Activated CD4-positive, alpha-beta T cell treated with anti-CD3 and anti-CD28 coated beads, Interleukin-2, Interleukin-4, amounts not matched to agents 100 ng/mL and 50 ng/mL, durations not matched to agents 16 hours and 8 hours (primary cell): ENCODE results near the gene CFAP69.
"Not testable (repeated sequence)": the region's sequence is repeated elsewhere in the genome, so short reads cannot be mapped to it uniquely, and the experiment has no call there.

Experiments
- DNase-seq: peaks from one replicate; pipeline ENCODE4 v3.0.0-alpha.2; 2020; ENCODE audit warnings: low spot score

Gene CFAP69

DNA sequence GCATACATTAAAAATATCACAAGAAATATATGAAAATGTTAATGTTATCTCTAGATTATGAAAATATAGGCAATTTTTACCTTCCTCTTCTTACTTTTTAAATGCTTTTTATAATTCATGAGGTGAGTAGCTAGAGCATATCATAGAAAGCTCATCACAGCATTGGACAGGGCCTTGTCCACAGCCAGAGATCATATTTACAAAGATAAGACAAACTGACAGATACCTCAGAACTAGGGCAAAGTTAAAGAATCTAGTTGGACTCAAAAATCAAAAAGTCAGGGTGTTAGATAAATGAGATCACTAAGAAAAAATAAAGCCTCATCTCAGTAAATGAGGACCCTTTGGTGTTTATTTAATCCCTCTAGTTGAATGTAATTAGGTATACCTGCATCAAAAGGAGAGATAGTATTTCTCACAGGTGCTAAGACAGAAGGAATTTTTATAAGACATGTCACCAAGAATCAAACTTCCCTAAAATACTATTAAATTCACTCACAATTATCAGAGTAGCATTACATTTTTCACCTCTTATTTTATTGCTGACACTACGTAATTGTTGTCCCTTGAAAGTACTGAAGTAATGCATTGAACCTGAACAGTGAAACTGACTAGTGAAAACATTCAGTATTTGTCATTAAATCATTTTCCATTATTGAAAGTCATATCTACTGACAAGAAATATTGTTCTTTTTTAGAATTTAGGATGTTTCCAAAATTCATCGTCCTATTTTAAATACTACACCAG is 25.6 kb downstream of the CFAP69 start:
- no peak for DNase-seq

DNA sequence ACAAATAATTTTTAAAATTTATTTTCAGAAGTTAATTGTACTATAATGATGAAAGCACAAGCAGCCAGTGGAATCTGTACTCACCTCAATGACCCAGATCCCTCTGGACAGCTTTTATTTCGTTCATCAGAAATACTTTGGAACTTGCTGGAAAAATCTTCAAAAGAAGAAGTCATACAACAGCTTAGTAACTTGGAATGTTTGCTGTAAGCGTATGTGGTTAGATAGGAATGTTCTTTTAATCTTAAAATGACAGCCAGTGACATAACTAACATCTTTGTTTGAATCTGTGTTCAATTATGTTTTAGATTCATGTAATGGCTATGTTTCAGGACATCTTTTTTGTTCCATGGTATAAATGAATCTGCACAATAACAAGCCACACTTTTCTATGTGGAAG is 26.8 kb downstream of the CFAP69 start:
- DNase-seq: no peak

DNA sequence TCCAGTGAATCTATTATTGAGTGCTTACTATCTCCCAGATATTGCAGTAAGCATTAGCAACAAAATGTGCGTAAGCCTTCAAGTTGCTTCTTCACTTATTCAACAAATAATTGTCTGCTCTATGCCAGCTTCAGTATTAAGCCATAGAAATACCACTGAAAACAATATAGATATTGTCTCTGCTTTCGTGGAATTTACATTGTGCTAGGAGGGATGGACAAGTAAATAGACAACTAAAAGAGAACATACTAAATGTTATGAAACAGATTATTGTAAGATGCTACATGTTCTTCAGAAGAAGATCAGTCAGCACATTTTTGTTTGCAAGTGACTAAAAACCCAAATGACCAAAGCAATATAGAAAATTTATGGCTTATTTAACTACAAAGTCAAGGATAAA is 27.3 kb downstream of the CFAP69 start:
- no peak for DNase-seq

- no peak for DNase-seq
Measured at GRCh38 chr7:90274161-90274560, 29.2 kb downstream of the CFAP69 start.

- DNase-seq: no peak
Measured at GRCh38 chr7:90276033-90276728, 31.2 kb downstream of the CFAP69 start.

DNA sequence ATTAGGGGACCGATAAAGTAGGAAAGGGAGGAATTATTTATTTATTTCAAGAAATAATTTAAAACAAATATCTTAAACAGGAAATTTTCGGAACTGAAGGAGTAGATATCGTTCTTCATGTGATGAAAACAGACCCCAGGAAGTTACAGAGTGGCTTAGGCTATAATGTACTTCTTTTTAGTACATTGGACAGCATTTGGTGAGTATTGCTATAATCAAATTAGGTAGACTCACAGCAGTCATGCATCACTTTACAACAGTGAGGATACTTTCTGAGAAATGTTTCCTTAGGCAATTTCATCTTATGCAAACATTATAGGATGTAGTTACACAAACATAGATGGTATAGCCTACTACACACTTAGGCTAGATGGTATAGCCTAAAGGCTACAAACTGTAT is 43.2 kb downstream of the CFAP69 start:
- DNase-seq: no peak

GRCh38 chr7:90290244-90291113 is 45.5 kb downstream of the CFAP69 start:
- no peak for DNase-seq

- peak; percentile 19 for DNase-seq
Measured at GRCh38 chr7:90298145-90299038, 53.4 kb downstream of the CFAP69 start.

DNA sequence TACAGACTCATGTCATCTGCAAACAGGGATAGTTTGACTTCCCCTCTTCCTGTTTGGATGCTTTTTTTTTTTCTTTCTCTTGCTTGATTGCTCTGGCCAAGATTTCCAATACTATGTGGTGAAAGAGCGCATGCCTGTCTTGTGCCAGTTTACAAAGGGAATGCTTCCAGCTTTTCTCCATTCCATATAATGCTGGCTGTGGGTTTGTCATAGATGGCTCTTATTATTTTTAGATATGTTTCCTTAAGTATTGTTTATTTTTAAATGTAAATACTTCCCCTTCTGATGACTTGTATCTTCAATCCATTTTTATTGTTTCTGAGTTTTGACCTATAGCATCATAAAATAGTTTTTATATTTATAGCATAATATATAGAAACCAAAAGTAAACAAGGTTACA is 58.3 kb downstream of the CFAP69 start:
- DNase-seq: no peak

DNA sequence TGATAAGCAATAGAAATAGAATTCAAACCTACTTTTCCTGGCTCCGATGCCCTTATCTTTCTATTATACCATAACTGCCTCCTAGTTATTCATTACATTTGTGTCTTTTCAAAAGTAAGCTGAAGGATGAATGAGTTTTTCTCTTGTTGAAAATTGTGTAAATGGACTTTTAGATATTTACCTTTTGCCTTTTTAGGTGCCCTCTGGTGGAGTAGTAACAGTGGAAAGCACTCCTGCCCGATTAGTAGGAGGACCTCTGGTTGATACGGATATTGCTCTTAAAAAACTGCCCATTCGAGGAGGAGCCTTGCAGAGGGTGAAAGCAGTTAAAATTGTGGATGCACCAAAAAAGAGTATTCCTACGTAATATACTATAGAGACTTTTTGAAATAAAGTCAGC is 64.9 kb downstream of the CFAP69 start:
- no peak for DNase-seq

DNA sequence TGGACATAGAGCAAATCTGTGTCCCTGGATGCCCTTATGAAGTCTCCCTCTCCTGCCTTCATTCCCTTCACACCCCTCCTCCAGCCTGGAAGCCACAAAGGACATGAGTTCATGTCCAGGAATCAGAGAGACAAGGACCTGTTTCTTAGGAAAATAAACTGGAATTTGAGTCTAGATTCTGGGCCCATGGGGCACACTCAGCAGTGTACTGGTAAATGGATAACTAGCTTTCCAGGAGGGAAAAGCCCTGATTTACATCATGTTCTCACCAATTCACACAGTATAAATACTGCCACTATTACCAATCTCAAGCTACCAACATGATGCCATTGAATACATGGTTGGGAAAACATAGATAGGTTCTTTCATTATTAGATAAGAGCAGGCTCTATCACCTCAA is 66.2 kb downstream of the CFAP69 start:
- no peak for DNase-seq

- DNase-seq: no peak
Measured at GRCh38 chr7:90312745-90313144, 67.8 kb downstream of the CFAP69 start.

DNA sequence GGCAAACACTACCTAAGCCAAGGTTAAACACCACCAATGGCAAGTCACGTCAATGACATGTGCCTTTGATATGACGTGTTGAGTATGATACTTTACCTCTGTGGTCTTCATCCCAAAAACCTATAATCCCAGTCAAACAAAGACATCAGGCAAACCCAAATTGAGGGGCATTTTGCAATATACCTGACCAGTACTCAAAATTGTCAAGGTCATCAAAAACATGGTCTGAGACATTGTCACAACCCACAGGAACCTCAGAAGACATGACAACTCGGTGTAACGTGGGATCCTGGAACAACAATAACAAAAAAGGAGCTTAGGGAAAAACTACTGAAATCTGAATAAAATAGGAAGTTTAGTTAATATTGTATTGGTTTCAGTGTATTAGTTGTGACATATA is 68.9 kb downstream of the CFAP69 start:
- DNase-seq: no peak

- DNase-seq: no peak
Measured at GRCh38 chr7:90320014-90320413, 75.0 kb downstream of the CFAP69 start.

DNA sequence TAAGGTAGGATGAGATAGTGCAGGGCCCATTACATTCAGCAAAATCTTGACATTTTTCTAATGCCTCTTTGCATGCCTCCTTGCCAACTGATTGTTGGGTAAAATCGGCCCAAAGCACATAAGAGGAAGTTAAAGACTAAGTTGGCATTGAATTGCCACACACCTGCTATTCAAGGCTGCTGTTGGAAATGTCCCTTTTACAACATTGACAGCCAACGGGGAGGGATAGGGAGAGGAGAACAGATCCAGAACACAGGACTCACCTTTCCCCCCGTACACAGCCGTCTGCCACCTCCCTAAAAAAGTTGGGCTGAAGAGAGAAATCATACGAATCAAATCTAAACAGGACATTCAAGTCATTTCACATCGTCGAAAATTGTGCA is 75.4 kb downstream of the CFAP69 start:
- DNase-seq: no peak

- no peak for DNase-seq
Measured at GRCh38 chr7:90320801-90321494, 76.0 kb downstream of the CFAP69 start, which contains the start of gene FAM237B. TSS of gene FAM237B (minus strand) at chr7:90321304. CDS start at chr7:90319748, 1,556 bp downstream.

DNA sequence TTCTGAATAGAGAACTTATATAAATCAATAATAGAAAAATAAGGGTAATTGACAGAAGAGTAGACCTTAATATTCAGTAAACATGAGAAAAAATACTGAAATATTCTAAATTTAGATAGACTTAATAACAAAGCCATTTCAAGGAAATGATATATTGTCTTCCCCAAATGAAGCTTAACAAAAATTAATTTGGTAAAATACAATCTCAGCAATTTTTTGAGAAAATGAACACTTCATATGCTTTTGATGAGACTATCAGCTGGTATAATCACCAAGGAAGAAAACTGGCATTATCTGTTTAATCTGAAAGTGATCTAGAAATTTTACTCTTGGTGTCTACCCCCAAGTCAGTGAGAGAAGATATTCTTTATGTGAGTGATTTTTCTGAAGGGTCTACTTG is 77.9 kb downstream of the CFAP69 start:
- no peak for DNase-seq

DNA sequence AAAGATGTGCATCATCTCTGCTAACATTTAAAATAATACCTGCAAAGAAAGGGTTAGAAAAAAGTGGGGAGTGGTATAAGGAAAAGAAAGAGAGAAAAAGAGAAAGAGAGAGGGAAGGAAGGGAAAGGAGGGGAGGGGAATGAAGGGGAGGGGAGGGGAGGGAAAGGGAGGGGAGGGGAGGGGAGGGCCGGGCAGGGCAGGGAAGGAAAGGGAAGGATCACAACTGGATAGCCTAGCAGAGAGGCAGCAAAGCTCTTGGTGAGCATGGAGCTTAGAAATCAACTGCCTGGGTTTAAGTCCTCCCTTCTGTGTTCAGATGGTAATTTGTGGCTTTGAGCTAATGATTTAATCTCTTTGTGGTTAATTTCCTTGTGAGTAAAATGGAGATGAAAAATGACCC is 81.5 kb downstream of the CFAP69 start:
- no peak for DNase-seq

DNA sequence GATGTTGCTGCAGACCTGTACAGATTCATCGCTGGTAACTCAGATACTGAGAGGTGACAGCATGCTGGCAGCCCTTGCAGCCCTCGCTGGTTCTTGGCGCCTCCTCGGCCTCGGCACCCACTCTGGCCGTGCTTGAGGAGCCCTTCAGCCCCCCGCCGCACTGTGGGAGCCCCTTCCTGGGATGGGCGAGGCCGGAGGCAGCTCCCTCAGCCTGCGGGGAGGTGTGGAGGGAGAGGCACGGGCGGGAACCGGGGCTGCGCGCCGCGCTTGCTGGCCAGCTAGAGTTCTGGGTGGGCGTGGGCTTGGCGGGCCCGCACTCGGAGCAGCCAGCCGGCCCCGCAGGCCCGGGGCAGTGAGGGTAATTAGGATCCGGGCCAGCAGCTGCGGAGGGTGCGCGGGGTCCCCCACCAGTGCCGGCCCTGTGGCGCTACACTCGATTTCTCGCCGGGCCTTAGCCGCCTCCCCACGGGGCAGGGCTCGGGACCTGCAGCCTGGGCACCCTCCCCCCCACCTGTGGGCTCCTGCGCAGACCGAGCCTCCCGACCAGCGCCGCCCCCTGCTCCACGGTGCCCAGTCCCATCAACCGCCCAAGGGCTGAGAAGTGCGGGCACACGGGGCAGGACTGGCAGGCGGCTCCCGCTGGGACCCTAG is 89.3 kb downstream of the CFAP69 start:
- no peak for DNase-seq

DNA sequence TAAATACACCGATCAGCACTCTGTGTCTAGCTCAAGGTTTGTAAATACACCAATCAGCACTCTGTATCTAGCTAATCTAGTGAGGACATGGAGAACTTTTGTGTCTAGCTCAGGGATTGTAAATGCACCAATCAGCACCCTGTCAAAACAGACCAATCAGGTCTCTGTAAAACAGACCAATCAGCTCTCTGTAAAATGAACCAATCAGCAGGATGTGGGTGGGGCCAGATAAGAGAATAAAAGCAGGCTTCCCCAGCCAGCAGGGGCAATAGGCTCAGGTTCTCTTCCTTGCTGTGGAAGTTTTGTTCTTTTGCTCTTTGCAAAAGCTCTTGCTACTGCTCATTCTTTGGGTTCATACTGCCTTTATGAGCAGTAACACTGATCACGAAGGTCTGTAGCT is 90.0 kb downstream of the CFAP69 start:
- DNase-seq: not testable (repeated sequence)

- DNase-seq: no peak
Measured at GRCh38 chr7:90337106-90337505, 92.1 kb downstream of the CFAP69 start.
